NCI-H1417 (cell line): ENCODE measurements around the gene UPF3A.
A peak's percentile ranks its signal among the peaks of the same experiment; 100 is the strongest.

ENCODE experiments used
- DNase-seq, 3 experiments: peaks; one replicate each; lab custom pipeline; 2025; lab: John Stamatoyannopoulos, UW

UPF3A gene, protein sequence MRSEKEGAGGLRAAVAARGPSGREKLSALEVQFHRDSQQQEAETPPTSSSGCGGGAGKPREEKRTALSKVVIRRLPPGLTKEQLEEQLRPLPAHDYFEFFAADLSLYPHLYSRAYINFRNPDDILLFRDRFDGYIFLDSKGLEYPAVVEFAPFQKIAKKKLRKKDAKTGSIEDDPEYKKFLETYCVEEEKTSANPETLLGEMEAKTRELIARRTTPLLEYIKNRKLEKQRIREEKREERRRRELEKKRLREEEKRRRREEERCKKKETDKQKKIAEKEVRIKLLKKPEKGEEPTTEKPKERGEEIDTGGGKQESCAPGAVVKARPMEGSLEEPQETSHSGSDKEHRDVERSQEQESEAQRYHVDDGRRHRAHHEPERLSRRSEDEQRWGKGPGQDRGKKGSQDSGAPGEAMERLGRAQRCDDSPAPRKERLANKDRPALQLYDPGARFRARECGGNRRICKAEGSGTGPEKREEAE

DNA sequence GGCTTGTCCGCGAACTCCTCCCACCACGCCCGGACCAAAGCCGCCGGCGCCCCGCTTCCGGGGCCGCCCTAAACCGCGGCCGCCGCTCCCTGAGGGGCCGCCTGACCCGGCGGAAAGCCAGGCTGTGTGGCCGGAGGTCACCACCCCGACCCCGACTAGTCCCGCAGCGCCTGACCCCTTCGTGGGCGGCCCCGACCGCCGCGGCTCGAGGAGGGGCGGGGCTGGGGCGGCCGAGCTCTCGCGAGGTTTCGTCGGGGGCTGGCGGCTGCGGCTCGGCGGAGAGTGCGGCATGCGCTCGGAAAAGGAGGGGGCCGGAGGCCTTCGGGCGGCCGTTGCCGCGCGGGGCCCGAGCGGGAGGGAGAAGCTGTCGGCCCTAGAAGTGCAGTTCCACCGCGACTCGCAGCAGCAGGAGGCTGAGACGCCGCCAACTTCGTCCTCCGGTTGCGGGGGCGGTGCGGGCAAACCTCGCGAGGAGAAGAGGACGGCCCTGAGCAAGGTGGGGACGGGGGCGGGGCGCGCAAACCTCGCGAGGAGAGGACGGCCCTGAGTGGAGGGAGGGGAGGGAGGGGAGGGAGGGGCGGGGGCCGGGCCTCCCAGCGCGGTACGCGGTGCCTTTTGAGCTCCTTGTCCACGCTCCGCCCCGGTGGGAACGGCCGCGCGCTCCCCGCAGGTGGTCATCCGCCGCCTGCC is at the start of gene UPF3A:
Gene UPF3A, plus strand, starts transcription at position 251 of the 690 bp plus-strand sequence. Its CDS starts 39 bp downstream, at position 290.
- peak; percentile 98 to 99 (median 98) for DNase-seq

DNA sequence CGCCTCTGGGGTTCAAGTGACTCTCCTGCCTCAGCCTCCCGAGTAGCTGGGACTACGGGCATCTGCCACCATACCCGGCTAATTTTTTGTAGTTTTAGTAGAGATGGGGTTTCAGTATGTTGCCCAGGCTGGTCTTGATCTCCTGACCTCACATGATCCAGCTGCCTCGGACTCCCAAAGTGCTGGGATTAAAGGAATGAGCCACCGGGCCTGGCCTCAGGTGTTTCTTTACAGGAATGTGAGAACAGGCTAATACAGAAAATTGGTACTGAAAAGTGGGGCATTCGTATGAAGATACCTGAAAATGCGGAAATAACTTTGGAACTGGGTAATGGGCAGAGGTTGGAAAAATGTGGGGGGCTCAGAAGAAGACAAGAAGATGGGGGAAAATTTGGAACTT is 49.5 kb upstream of the UPF3A start:
- no peak for DNase-seq

DNA sequence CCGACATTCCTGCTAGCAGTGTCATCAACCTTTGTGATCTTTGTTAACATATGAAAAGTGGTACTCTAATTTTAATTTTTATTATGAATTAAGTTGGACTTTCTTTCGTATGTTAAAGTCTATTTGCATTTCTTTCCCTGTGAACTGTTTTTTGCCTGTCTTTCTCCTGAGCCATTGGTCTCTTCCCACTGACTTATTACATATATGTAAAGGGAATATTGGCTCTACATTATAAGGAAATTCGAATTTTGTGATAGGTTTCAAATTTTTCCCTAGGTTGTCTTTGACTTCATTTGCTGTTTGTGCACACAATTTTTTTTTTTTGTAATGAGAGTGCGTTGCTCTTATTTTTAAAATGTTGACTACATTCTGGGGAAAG is 47.1 kb upstream of the UPF3A start:
- DNase-seq, result no peak

DNA sequence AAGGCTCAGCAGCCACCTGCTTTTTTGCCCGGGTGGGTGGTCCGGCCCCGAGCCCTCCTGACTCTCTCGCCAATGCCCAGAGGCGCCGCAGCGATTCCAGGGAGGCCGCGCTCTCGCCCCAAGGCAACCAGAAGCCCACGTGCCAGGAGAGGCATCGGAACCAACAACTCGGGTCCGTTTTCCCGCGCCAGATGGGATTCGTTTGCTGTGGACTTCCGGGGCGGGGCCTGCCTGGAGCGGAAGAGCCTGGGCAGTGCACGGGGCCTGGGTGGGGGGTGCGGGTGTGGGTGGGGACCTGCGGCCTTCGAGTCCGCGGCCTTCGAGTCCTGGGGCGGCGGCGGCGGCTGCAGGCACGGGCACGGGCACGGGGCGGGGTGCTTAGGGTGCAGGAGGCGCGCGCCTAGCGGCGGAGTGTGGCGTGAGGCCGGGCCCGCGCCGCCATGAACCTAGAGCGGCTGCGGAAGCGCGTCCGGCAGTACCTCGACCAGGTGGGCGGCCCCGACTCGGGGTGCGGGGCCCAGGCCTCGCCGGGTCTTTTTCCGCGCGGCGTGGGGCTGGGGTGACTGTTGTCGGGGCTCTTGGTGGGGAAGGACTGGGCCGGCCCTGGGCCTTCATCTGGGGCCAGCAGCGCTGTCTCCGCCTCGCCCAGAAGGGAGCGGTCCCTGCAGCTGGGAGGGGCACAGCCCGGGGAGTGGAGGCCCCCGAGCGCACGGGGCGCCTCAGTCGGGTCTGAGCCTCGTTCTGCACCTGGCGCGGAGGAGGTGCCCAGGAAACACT is 46.6 kb upstream of the UPF3A start, which contains the start of gene CDC16:
Gene CDC16, plus strand, starts transcription at position 253 of the 777 bp plus-strand sequence. Its CDS starts 188 bp downstream, at position 441.
- DNase-seq, result peak; percentile 99

DNA sequence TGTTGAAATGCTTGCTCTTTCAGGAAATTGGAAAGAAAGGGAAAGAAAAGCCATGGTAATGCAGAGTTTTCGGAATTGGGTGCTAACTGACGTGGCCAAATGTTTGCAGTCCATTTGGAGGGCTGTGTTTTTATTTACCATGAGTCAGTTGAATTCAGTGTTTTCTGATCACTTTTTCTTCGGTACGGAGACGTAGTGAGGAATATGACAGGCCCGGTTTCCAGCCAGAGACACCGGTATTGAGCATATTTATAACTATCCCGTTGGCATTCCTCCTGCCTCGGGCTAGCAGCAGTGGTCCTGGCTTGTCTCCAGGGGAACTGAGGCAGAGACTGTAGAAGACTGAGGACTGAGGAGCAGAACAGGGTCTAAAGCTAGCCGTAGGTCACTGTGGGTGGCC is 45.7 kb upstream of the UPF3A start:
- peak in 1 of 3 experiments; percentile 50 for DNase-seq

DNA sequence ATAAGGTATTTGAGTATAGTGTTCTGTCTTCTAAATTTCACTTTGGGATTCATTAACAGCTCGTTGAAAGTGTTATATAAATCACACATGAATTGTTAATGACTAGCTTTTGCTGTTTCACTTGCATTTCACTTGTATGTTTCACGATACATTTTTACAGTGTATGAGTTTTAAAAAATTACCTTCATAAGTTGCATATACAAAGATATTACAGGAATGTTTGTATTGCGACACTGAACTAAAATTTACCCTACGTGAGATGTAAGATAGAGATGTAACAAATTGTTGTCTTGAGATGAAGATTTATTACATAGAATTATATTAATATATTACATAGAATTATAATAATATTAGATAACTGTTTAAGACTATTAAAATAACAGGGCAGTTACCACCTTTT is 45.2 kb upstream of the UPF3A start:
- no peak for DNase-seq

DNA sequence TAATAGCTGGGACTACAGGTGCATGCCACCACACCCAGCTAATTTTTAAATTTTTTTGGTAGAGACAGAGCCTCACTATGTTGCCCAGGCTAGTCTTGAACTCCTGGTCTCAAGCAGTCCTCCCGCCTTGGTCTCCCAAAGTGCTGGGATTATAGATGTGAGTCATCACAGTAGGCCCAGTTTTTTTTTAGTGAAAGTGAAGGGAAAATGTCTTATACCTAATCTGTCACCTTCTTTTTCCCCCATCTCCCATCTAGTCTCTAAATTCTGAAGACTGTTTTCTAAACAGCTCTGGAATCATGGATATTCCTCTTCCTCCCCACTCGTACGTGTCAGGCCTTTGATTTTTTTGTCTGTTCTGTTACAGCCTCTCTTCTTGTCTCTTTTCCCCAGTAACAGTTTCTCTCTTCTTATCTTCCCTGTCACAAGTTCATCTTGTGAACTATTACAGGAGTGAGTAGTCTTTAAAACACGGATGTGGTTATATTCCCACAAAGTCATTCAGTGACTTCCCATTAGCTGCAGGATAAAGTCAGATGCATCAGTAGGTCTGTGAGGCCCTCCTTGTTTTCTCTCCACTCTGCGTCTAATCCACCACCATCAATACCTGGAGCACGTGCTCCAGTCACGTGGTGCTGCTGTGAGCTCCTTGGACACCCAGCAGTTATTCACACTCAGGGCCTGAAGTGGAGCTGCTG is 43.8 kb upstream of the UPF3A start:
- no peak for DNase-seq

DNA sequence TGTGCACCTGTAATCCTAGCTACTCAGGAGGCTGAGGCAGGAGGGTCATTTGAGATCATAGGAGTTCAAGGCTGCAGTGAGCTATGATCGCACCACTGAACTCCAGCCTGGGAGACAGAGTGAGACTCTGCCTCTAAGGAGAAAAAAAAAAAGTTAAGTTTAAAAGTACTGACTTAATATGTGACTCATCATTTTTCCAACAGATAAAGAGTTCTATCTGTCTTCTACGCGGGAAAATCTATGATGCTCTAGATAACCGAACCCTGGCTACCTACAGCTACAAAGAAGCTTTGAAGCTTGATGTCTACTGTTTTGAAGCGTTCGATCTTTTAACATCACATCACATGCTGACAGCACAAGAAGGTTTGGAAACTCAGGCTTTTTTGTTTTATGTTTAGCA is 39.5 kb upstream of the UPF3A start:
- DNase-seq, result no peak

DNA sequence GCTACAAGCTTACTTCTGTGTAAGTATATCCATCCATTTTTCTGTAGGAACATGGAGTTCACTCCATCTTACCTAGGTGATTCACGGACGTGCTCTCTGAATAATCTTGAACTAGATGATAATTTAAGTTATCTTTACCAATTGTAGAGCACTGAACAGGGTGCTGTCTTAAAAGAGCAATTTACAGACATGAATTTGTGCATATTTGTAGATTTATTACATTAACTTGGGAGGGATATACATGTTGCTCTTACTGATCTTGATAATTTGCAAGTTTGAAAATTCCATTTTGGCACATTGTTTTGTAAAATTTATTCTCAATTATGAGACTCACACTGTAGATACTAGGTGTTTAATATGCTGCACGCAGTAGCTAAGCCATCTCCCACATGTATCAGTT is 37.4 kb upstream of the UPF3A start:
- no peak for DNase-seq

DNA sequence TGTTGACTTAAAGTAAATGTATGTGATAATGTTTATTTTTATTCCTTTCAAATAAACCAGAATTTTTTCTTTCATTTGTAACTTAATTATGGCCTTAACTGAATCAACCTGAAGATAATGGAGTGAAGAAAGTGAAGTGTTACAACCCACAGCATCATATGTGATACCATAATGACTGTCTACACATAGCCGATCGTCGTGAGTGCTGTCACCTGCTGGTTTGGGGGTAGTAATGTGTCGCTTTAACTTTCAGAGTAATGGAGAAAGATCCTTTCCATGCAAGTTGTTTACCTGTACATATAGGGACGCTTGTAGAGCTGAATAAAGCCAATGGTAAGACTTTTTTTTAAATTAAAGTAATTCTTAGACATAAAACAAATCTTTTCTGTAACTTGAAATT is 36.8 kb upstream of the UPF3A start:
- peak in 1 of 3 experiments; percentile 30 for DNase-seq

DNA sequence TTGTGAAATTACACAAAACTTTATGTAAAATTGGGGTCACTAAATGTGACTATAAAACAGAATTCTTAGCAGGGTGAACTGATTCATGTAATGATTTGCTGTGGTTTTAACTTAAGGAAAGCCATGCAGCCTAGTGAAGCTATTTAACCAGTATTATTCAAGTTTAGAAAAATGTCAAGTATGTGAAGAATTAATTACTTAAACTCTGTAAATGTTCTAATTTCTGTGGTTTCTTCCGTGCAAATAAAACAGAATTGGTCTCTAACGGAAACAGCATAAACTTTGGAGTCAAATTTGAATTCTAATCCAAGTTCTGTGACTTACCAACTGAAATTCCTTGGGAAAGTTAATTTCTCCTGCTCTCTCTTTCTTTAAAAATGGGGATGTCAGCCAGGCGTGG is 33.4 kb upstream of the UPF3A start:
- DNase-seq, result no peak

DNA sequence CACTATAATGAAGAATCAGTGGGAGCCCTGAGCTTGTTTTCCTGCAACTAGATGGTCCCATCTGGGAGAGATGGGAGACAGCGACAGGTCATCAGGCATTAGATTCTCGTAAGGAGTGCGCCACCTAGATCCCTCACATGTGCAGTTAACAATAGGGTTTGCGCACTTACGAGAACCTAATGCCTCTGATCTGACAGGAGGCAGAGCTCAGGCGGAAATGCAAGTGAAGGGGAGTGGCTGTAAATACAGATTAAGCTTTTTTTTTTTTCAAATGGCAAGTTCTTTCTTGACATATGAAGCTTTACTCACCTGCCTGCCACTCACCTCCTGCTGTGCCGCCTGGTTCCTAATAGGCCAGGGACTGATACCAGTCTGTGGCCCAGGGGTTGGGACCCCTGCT is 32.3 kb upstream of the UPF3A start:
- peak in 2 of 3 experiments; percentile 73 to 90 for DNase-seq

DNA sequence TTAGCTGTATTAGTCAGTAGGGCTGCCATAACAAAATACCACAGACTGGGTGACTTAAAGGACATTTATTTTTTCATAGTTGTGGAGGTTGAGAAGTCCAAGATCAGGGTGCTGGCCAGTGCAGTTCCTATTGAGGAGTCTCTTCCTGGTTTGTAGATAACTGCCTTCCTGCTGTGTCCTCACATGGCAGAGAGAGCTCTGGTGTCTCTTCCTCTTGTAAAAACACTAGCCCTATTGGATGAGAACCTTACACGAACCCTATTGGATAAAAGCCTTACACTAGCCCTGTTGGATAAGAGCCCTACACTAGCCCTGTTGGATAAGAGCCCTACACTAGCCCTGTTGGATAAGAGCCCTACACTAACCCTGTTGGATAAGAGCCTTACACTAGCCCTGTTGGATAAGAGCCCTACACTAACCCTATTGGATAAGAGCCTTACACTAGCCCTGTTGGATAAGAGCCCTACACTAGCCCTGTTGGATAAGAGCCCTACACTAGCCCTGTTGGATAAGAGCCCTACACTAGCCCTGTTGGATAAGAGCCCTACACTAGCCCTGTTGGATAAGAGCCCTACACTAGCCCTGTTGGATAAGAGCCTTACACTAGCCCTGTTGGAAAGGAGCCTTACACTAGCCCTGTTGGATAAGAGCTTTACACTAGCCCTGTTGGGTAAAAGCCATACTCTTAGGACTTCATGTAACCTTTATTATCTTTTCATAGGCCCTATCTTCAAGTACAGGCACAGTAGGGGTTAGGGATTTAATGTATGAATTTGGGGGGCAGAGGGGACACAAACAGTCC is 29.6 kb upstream of the UPF3A start:
- peak in 1 of 3 experiments; percentile 37 for DNase-seq

DNA sequence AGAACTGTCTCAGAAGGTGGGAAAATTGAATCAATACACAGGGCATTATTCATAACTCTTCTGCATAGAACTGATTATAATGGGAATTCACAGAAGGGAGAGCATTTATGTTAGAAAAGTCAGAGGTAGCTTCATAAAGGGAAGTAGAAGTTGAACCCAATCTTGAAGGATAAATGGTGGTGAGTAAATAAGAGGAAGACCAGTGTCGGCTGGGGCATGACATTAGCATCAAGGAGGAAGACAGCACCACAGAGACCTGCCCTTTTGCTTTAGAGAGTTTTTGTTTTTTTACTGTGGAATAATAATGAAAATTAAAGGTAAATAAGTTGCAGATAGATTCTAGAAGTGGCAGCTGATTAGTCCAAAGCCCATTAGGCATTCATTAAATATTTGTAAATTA is 24.9 kb upstream of the UPF3A start:
- DNase-seq, result no peak

DNA sequence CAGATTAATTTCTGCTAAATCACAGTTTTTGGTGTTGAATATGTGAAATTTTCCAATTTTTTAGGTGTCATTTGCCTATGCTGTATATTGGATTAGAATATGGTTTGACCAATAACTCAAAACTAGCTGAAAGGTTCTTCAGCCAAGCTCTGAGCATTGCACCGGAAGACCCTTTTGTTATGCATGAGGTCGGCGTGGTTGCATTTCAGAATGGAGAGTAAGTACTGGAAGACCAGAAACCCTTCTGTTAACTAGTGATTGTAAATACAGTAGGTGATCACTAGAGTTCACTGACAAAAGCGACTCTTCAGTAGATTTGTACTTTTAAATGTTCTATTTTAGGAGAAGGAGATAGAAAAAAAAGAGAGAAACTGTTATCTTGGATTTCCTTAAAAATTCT is 24.4 kb upstream of the UPF3A start:
- DNase-seq, result no peak

DNA sequence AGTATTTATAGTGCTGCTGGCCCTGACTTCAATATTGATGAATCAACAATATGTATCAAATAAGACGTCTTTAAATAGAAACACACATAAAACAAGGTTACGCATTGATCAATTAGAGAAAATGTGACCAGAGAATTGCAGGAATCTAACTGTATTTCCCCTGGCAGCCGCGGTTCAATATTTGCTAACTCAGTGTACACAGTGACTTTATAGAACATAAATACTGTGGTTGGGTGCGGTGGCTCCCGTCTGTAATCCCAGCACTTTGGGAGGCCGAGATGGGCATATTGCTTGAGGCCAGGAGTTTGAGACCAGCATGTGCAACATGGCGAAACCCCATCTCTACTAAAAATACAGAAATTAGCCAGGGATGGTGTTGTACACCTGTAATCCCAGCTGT is 22.8 kb upstream of the UPF3A start:
- DNase-seq, result peak in 2 of 3 experiments; percentile 29 to 59

DNA sequence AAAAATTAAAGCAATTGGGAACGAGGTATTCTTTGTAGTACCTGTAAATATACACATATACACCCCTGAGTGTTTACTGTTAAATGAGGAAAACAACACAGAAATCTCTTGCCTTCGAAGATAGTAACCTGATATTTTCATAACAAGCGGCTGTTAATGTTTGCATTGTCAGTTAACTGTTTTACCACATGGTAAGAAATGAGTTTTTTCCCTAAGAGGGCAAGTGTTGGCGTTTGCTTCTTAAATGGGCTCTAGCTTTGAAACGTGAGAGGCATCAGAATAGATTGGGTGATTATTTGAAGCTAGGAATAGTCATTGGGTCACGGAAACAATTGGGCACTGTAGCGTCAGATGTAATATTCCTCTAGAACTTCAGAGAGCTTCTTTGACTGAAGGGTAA is 22.0 kb upstream of the UPF3A start:
- peak; percentile 62 to 83 (median 67) for DNase-seq

DNA sequence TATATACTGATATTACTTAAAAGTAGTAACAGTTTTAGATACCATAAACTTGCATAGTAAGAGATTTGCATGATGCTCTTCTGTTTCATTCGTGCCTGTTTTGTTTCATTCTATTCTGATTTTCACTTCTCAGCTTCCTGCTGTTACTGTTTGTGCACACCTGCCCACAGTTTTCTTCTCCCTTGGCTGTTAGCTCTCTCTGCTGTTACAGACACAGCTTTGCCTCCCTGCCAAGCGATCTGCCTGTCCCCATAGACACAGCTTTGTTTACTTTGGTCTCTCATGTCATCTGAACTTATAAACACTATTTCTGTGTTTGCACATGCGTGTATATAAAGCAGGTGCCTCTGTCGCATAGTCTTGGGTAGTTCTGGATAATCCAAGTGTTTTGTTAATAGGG is 21.4 kb upstream of the UPF3A start:
- DNase-seq, result peak; percentile 81 to 96 (median 85)

DNA sequence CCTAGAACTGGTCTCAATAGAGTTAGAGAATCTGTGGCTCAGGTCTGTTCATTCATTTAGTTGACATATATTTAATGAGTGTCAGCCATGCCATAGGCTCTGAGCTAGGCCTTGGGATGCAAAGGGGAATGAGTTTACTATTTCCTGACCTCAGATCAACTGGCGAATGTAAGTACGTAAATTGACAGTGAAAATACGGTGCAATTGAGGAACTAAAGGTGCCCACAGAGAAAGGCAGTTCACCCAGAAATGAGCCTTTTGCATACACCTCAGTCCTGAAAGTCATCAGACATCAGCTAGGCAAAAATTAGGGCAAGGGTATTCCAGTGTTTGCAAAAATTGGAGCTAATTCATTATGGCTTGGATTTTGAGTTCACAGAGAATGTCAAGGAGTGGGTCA is 20.6 kb upstream of the UPF3A start:
- no peak for DNase-seq

DNA sequence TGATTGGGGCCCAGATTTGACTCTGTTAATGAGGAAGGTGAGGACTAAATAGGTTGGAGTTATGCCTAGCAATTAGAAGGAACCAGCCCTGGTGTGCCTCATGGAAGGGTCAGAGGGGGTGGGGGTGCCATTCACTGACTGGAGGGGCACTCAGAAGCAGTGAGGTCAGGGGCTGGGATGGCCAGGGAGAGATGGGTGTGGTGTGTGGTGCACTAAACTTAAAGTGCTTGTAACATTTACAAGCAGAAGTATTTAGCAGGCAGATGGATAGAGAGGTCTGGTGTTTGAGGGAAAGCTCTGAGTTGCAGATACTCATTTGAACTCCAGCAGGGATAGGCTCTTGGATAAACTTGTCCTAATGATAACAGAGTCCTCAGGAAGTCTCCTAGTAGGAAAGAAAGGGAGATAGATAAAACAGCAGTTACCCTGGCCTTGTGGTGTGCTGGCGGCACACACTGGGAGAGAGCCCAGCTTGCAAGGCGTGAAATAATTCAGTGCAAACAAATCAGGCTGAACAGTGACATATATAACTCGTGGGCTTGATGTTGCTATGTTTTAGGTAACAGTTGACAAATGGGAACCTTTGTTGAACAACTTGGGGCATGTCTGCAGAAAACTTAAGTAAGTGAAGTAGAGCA is 20.0 kb upstream of the UPF3A start:
- DNase-seq, result peak in 2 of 3 experiments; percentile 15 to 39
